ENCODE data around the gene CCDC183.

The CCDC183 gene

DNA sequence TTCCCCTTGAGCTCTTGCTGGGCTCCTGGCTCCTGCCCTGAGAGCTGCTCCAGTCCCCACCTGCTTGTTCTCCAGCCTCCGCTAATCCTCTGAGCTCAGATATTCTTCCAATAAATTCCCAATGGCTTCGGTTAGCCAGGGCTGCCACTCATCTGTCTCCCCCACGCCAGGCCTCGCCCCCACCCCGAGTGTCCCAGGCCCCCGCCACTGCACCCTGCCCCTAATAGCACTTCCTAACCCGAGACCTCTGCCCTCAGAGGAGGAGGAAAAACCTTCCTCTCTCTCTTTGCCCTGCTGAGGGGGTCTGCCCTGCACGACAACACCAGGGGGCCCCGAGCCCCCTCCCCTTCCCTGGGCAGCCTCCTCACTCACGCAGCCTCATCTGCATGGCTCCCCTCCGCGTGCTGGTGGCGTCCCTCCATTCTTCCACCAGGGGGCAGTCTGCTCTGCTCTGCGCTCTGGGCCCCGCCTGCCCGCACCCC is 26.4 kb upstream of the CCDC183 start:
- no peak for DNase-seq (ENCODE audit: low spot score)
- H3K27ac ChIP-seq: no peak overlapping the region
- H3K4me3 ChIP-seq: no peak overlapping the region
- TF ChIP-seq, protein P1, sequence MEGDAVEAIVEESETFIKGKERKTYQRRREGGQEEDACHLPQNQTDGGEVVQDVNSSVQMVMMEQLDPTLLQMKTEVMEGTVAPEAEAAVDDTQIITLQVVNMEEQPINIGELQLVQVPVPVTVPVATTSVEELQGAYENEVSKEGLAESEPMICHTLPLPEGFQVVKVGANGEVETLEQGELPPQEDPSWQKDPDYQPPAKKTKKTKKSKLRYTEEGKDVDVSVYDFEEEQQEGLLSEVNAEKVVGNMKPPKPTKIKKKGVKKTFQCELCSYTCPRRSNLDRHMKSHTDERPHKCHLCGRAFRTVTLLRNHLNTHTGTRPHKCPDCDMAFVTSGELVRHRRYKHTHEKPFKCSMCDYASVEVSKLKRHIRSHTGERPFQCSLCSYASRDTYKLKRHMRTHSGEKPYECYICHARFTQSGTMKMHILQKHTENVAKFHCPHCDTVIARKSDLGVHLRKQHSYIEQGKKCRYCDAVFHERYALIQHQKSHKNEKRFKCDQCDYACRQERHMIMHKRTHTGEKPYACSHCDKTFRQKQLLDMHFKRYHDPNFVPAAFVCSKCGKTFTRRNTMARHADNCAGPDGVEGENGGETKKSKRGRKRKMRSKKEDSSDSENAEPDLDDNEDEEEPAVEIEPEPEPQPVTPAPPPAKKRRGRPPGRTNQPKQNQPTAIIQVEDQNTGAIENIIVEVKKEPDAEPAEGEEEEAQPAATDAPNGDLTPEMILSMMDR (IDR thresholded peaks at IDR 0.05): peak; percentile 35

GRCh38 chr9:136771907-136772415 is 24.2 kb upstream of the CCDC183 start:
- no peak overlapping the region for H3K4me3 ChIP-seq
- H3K27ac ChIP-seq: no peak overlapping the region
- no peak for DNase-seq (ENCODE audit: low spot score)
- TF ChIP-seq, protein P1 (IDR thresholded peaks at IDR 0.05): no peak

DNA sequence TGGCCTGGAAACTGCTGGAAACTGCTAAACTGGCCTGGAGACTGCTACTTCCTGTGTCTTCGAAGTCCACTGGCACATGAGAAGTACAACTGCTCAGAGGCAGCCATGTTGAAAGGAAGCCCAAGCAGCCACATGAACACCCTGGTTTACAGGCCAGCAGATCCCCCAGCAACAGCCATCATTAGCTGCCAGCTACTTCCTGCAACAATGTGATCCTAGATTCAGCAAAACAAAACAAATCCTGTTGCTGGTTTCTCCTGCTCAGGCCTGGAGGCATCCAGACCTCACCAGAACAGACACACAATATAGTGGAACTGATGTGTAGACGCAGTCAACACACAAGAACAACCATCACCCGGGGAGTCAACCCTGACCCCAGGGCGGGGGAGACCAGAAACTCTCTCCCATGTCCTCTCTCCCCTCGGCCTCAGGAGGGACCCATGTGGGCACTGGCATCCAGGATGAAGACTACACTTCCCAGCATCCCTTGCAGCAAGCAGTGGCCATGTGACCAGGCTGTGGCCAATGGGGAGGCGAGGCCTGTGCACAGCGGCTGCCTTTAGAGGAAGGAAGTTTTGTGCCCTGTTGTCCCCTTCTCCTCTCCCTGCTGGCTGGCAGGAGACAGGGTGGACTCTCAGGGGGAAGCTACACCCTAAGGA is 22.6 kb upstream of the CCDC183 start:
- no peak overlapping the region for H3K4me3 ChIP-seq
- no peak overlapping the region for H3K27ac ChIP-seq
- no peak for DNase-seq (ENCODE audit: low spot score)
- TF ChIP-seq, protein P1 (IDR thresholded peaks at IDR 0.05): no peak

- TF ChIP-seq, protein P1 (IDR thresholded peaks at IDR 0.05): no peak
- Histone ChIP-seq H3K27ac (no peak overlapping the region), H3K4me3 (no peak overlapping the region)
- DNase-seq (ENCODE audit: low spot score): no peak
These were observed 21.6 kb upstream of the CCDC183 start for GRCh38 chr9:136774416-136775045.

- TF ChIP-seq, protein P1 (IDR thresholded peaks at IDR 0.05): no peak
These were observed 20.9 kb upstream of the CCDC183 start for GRCh38 chr9:136775191-136775590.

GRCh38 chr9:136776947-136777346 is 19.2 kb upstream of the CCDC183 start:
- H3K4me3 ChIP-seq: no peak overlapping the region
- H3K27ac ChIP-seq: no peak overlapping the region
- TF ChIP-seq, protein P1 (IDR thresholded peaks at IDR 0.05): no peak
- no peak for DNase-seq (ENCODE audit: low spot score)

More at GRCh38 chr9:136775191-136775590, 20.9 kb upstream of the CCDC183 start:
- H3K4me3 ChIP-seq: no peak overlapping the region
- no peak overlapping the region for H3K27ac ChIP-seq
- no peak for DNase-seq (ENCODE audit: low spot score)

All from coronary artery (tissue), 2 donors.